ENCODE measurements around the gene PRDX1.

GRCh38 chr1:45488666-45489377 is 32.9 kb downstream of the PRDX1 start:
- TF ChIP-seq, protein P1, sequence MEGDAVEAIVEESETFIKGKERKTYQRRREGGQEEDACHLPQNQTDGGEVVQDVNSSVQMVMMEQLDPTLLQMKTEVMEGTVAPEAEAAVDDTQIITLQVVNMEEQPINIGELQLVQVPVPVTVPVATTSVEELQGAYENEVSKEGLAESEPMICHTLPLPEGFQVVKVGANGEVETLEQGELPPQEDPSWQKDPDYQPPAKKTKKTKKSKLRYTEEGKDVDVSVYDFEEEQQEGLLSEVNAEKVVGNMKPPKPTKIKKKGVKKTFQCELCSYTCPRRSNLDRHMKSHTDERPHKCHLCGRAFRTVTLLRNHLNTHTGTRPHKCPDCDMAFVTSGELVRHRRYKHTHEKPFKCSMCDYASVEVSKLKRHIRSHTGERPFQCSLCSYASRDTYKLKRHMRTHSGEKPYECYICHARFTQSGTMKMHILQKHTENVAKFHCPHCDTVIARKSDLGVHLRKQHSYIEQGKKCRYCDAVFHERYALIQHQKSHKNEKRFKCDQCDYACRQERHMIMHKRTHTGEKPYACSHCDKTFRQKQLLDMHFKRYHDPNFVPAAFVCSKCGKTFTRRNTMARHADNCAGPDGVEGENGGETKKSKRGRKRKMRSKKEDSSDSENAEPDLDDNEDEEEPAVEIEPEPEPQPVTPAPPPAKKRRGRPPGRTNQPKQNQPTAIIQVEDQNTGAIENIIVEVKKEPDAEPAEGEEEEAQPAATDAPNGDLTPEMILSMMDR (conservative IDR thresholded peaks at IDR 0.05; ENCODE audit: low read depth, low read length), result no peak
- TF ChIP-seq MAFK (IDR thresholded peaks at IDR 0.05; ENCODE audit: low read depth, low read length), result no peak

Data from IMR-90 (cell line).